Measurements from ENCODE around the gene TMX1.

Gene TMX1

DNA sequence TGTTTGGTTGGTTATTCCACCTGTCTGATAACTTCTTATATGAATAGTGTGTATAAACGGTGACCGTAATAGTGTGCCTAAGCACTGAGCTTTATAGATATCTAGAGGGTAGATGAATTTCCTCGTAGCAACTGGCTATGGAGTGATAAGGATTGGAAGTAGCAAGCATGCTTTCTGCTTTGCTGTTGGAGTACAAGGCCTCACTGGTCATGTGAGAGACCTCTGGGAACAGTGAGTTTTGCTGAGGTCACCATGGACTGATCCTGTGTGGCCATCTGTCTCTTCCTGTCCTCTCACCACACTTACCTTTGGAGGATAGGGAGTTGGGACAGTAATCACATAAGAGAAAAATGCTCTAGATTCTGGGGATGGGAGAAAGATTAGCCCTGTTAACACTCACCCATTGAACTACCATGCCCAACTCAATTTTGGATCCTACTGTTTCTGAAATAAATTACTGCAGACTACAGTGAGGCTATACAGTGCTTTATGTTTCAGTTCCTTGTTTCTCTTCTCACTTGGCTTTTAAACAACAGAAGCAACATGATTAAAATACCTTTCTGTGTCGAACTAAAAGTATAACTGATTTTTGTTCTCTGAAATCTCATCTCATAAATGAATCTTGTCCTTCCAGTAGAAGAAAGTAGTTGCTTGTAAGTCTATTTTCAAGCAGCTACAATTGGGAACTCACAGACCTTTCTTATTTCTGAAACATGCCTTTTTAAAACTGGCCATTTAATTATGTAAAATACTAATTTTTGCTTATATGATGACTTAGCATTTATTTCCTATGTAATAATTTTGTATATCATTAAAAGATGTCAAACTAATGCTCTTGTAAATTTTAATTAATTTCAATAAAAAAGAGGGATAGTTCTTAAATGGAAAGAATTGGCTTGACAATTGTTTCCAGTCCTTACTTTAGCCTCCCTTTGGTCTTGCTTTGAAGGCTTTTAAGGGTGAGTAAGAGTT lies 8.3 kb downstream of the TMX1 start:
- H3K27me3 Mint-ChIP-seq = no peaks in the 10 kb centered on the region

DNA sequence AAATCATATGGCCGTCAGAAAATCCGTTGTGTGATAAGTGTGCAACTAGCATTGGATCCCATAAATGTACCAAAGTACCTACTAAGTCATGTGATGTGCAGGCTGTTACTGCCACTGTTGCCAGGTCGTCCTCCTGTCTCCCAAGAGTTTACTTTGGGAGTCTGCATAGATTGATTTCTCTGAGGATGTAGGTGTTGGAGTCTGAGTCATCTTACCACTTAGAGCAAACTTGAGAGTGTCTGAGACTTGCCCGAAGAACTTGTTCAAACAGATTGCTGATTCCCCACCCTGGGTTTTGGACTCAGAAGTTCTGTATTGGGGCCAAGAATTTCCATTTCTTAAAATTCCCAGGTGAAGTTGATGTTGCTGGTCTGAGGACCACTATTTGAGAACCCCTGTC lies 11.4 kb downstream of the TMX1 start:
- no peak for ATAC-seq (replicated peaks; ENCODE audit: extremely low read depth, poor library complexity, severe bottlenecking)
- H3K27ac Mint-ChIP-seq (ENCODE audit: low read depth) = no peak overlapping the region
- DNase-seq (ENCODE audit: low spot score in 2 of 2) = no peak
- H3K4me1 Mint-ChIP-seq = peaks cover 1% of the 10 kb centered on the region
- no peaks in the 10 kb centered on the region for H3K27me3 Mint-ChIP-seq
- peaks cover 44% of the 10 kb centered on the region for H3K36me3 Mint-ChIP-seq (ENCODE audit: insufficient read depth)
- H3K9me3 Mint-ChIP-seq = no peaks in the 10 kb centered on the region
- no peak overlapping the region for H3K4me3 Mint-ChIP-seq

More for the DNA sequence above, 8.3 kb downstream of the TMX1 start:
- Mint-ChIP-seq H3K9me3 (no peaks in the 10 kb centered on the region), H3K27ac (ENCODE audit: low read depth) (no peak overlapping the region), H3K36me3 (ENCODE audit: insufficient read depth) (peaks cover 38% of the 10 kb centered on the region), H3K4me3 (no peak overlapping the region), H3K4me1 (peaks cover 27% of the 10 kb centered on the region)
- no peak for ATAC-seq (replicated peaks; ENCODE audit: extremely low read depth, poor library complexity, severe bottlenecking)
- no peak for DNase-seq (ENCODE audit: low spot score in 2 of 2)

- peaks cover 42% of the 10 kb centered on the region for H3K36me3 Mint-ChIP-seq (ENCODE audit: insufficient read depth)
- H3K4me3 Mint-ChIP-seq = no peak overlapping the region
- ATAC-seq (replicated peaks; ENCODE audit: extremely low read depth, poor library complexity, severe bottlenecking) = no peak
- peaks cover 6% of the 10 kb centered on the region for H3K9me3 Mint-ChIP-seq
- no peak overlapping the region for H3K27ac Mint-ChIP-seq (ENCODE audit: low read depth)
- no peak for DNase-seq (ENCODE audit: low spot score in 2 of 2)
- no peaks in the 10 kb centered on the region for H3K4me1 Mint-ChIP-seq
- H3K27me3 Mint-ChIP-seq = no peaks in the 10 kb centered on the region
Observed at GRCh38 chr14:51253880-51254279, 13.8 kb downstream of the TMX1 start.

GRCh38 chr14:51258280-51258679 lies 18.2 kb downstream of the TMX1 start:
- DNase-seq (ENCODE audit: low spot score in 2 of 2) (no peak), ATAC-seq (replicated peaks; ENCODE audit: extremely low read depth, poor library complexity, severe bottlenecking) (no peak)
- Mint-ChIP-seq H3K27me3 (no peaks in the 10 kb centered on the region), H3K36me3 (ENCODE audit: insufficient read depth) (peaks cover 19% of the 10 kb centered on the region), H3K9me3 (peaks cover 6% of the 10 kb centered on the region), H3K27ac (ENCODE audit: low read depth) (no peak overlapping the region), H3K4me3 (no peak overlapping the region), H3K4me1 (peaks cover 7% of the 10 kb centered on the region)

DNA sequence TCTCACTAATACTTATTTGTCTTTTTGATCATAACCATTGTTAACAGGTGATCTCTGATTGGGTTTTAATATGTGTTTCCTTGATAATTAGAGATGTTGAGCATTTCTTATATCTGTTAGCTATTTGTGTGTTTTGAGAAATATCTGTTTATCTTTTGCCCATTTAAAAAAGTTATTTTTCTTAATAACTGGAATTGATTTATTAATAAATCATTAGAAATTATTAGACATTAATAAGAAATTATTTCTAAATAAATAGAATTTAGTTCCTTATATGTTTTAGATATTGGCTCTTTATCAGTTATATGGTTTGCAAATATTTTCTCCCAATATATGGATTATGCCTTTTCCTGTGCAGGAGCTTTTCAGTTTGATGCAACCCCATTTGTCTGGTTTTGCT lies 18.7 kb downstream of the TMX1 start:
- Mint-ChIP-seq H3K9me3 (peaks cover 6% of the 10 kb centered on the region), H3K4me3 (no peak overlapping the region), H3K27ac (ENCODE audit: low read depth) (no peak overlapping the region), H3K36me3 (ENCODE audit: insufficient read depth) (peaks cover 21% of the 10 kb centered on the region), H3K27me3 (no peaks in the 10 kb centered on the region), H3K4me1 (peaks cover 7% of the 10 kb centered on the region)
- ATAC-seq (replicated peaks; ENCODE audit: extremely low read depth, poor library complexity, severe bottlenecking) = no peak
- DNase-seq (ENCODE audit: low spot score in 2 of 2) = no peak

GRCh38 chr14:51260225-51260624 lies 20.2 kb downstream of the TMX1 start:
- DNase-seq (ENCODE audit: low spot score in 2 of 2) = no peak
- Mint-ChIP-seq H3K36me3 (ENCODE audit: insufficient read depth) (peaks cover 15% of the 10 kb centered on the region), H3K27ac (ENCODE audit: low read depth) (peak overlapping the region; percentile 26)

DNA sequence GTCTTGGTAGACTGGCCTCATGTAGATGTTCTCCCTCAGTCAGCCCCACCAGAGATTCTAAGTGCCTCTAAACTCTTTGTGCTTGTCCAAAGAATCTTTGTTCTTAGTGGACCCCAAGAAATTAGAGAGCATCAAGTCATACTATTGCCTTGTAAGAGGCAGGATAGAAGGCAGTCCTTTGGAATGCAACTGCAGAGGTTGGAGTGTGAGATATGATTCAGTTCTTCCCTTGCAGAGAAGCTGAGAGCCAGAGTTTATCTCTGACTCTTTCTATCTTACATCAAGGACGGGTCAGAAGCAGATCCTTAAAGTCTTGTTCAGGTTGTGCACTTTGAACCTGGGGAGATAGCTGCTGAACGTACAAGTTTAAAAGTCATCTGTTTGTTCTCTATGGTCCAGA lies 21.1 kb downstream of the TMX1 start:
- ATAC-seq (replicated peaks; ENCODE audit: extremely low read depth, poor library complexity, severe bottlenecking) = no peak
- peaks cover 7% of the 10 kb centered on the region for H3K4me1 Mint-ChIP-seq
- H3K27me3 Mint-ChIP-seq = no peaks in the 10 kb centered on the region
- no peak for DNase-seq (ENCODE audit: low spot score in 2 of 2)
- H3K9me3 Mint-ChIP-seq = peaks cover 6% of the 10 kb centered on the region
- no peak overlapping the region for H3K27ac Mint-ChIP-seq (ENCODE audit: low read depth)
- no peak overlapping the region for H3K4me3 Mint-ChIP-seq
- peaks cover 10% of the 10 kb centered on the region for H3K36me3 Mint-ChIP-seq (ENCODE audit: insufficient read depth)

More at GRCh38 chr14:51260225-51260624, 20.2 kb downstream of the TMX1 start:
- H3K9me3 Mint-ChIP-seq = peaks cover 6% of the 10 kb centered on the region
- no peaks in the 10 kb centered on the region for H3K27me3 Mint-ChIP-seq
- H3K4me3 Mint-ChIP-seq = no peak overlapping the region
- ATAC-seq (replicated peaks; ENCODE audit: extremely low read depth, poor library complexity, severe bottlenecking) = no peak
- peaks cover 7% of the 10 kb centered on the region for H3K4me1 Mint-ChIP-seq

DNA sequence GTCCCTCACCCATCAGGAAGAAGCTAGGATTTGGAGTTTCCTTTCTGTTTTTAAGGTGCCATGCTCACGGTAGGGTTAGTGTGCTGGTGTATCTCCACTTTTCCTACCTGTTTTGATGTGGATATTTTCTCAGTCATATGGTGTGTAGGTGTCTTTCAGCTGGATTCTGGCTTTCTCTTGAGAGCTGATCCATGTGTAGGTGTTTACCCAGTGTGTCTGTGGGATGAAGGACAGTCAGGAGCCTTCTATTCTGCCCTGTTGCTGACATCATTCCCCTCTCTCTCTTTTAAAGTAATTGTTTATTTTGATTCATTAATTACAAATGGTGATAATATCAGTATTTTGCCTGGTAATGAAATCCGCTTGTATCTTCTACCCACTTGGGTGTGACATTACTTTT lies 22.8 kb downstream of the TMX1 start:
- Mint-ChIP-seq H3K27ac (ENCODE audit: low read depth) (no peak overlapping the region), H3K27me3 (no peaks in the 10 kb centered on the region), H3K4me3 (no peak overlapping the region), H3K4me1 (peaks cover 7% of the 10 kb centered on the region), H3K9me3 (peaks cover 6% of the 10 kb centered on the region), H3K36me3 (ENCODE audit: insufficient read depth) (peaks cover 2% of the 10 kb centered on the region)
- ATAC-seq (replicated peaks; ENCODE audit: extremely low read depth, poor library complexity, severe bottlenecking) = no peak
- no peak for DNase-seq (ENCODE audit: low spot score in 2 of 2)

DNA sequence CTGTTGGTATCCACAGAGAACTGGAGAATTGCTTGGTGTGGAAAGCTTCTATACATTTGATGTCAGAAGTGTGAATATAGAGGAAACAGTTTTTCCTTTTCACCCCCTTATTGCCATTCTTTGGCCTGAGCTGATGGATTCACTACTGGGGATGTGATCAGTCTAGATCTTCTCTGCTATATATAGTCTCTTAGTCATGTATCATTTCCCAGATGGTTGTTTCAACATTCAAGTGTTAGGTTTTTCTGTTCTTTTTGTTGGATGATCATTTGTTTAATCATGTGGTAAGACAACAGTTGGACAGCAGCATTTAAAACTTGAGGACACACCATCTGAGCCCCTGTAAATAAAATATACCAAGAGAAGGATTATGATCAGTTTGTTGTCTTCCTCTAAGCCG lies 29.6 kb downstream of the TMX1 start:
- Mint-ChIP-seq H3K27me3 (no peaks in the 10 kb centered on the region), H3K4me1 (no peaks in the 10 kb centered on the region), H3K9me3 (no peaks in the 10 kb centered on the region), H3K4me3 (no peak overlapping the region), H3K36me3 (ENCODE audit: insufficient read depth) (no peaks in the 10 kb centered on the region), H3K27ac (ENCODE audit: low read depth) (no peak overlapping the region)
- DNase-seq (ENCODE audit: low spot score in 2 of 2) = no peak
- no peak for ATAC-seq (replicated peaks; ENCODE audit: extremely low read depth, poor library complexity, severe bottlenecking)

DNA sequence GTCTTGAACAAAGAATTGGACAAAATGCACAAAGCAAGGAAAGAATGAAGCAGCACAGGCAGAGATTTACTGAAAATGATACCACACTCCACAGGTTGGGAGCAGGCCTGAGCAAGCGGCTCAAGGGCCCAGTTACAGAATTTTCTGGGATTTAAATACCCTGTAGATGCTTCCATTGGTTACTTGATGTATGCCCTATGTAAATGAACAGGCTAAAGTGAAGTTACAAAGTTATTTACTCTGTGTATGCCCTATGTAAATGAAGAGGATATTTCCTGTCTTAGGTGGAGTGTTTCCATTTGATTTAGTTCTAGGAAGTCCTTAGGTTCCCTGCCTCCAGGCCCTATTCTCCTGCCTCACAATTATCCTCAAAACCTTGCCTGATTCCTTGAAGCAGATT lies 36.6 kb downstream of the TMX1 start:
- Mint-ChIP-seq H3K27me3 (no peaks in the 10 kb centered on the region), H3K4me3 (no peak overlapping the region), H3K27ac (ENCODE audit: low read depth) (no peak overlapping the region), H3K9me3 (no peaks in the 10 kb centered on the region), H3K36me3 (ENCODE audit: insufficient read depth) (no peaks in the 10 kb centered on the region), H3K4me1 (no peaks in the 10 kb centered on the region)
- DNase-seq (ENCODE audit: low spot score in 2 of 2) (no peak), ATAC-seq (replicated peaks; ENCODE audit: extremely low read depth, poor library complexity, severe bottlenecking) (no peak)

DNA sequence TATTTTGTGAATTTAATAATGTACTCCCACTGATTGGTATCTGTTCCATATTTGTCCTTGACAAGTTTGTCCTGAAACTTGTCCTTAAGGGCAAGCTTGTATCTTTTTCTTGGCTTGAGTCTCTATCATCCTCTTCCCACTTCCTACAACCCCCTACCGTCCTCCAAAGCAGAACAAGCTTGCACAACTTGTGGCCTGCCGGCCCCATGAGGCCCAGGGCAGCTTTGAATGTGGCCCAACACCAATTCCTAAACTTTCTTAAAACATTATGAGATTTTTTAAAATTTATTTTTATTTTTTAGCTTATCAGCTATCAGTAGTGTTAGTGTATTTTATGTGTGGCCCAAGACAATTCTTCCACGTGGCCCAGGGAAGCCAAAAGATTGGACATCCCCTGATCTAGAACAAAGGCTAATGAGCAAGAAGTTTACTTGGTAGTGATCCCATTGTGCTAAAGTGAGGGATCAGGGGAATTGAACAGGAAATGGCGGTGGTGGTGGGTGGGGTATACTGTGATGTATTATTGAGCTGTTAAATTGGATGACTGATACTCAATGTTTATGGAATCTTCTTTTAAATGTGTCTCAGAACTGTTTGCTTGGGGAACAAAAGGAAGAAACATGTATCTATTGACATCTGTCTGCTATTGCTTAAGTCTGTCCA lies 37.8 kb downstream of the TMX1 start:
- no peaks in the 10 kb centered on the region for H3K4me1 Mint-ChIP-seq
- no peak overlapping the region for H3K27ac Mint-ChIP-seq (ENCODE audit: low read depth)
- no peak for DNase-seq (ENCODE audit: low spot score in 2 of 2)
- no peaks in the 10 kb centered on the region for H3K27me3 Mint-ChIP-seq
- no peaks in the 10 kb centered on the region for H3K9me3 Mint-ChIP-seq
- no peaks in the 10 kb centered on the region for H3K36me3 Mint-ChIP-seq (ENCODE audit: insufficient read depth)
- no peak for ATAC-seq (replicated peaks; ENCODE audit: extremely low read depth, poor library complexity, severe bottlenecking)
- no peak overlapping the region for H3K4me3 Mint-ChIP-seq

GRCh38 chr14:51282517-51282916 lies 42.5 kb downstream of the TMX1 start:
- DNase-seq (ENCODE audit: low spot score in 2 of 2) (no peak), ATAC-seq (replicated peaks; ENCODE audit: extremely low read depth, poor library complexity, severe bottlenecking) (no peak)
- Mint-ChIP-seq H3K4me1 (peaks cover 5% of the 10 kb centered on the region), H3K9me3 (no peaks in the 10 kb centered on the region), H3K36me3 (ENCODE audit: insufficient read depth) (no peaks in the 10 kb centered on the region), H3K4me3 (no peak overlapping the region), H3K27ac (ENCODE audit: low read depth) (no peak overlapping the region), H3K27me3 (no peaks in the 10 kb centered on the region)

Measured in central memory CD8-positive, alpha-beta T cell (primary cell).